Measurements from ENCODE around the gene SLC29A1. TPM values are rescaled to one million over a fixed set of nuclear protein-coding genes. Genes with fewer than 3 reads are reported as not detected.

SLC29A1 gene
- total and polyA plus RNA-seq, 9 of the 15 experiments (the other 6 are each of a cell fraction or from before 2014, with no cell fraction given), result 18.9 to 170 (median 57.7) TPM

DNA sequence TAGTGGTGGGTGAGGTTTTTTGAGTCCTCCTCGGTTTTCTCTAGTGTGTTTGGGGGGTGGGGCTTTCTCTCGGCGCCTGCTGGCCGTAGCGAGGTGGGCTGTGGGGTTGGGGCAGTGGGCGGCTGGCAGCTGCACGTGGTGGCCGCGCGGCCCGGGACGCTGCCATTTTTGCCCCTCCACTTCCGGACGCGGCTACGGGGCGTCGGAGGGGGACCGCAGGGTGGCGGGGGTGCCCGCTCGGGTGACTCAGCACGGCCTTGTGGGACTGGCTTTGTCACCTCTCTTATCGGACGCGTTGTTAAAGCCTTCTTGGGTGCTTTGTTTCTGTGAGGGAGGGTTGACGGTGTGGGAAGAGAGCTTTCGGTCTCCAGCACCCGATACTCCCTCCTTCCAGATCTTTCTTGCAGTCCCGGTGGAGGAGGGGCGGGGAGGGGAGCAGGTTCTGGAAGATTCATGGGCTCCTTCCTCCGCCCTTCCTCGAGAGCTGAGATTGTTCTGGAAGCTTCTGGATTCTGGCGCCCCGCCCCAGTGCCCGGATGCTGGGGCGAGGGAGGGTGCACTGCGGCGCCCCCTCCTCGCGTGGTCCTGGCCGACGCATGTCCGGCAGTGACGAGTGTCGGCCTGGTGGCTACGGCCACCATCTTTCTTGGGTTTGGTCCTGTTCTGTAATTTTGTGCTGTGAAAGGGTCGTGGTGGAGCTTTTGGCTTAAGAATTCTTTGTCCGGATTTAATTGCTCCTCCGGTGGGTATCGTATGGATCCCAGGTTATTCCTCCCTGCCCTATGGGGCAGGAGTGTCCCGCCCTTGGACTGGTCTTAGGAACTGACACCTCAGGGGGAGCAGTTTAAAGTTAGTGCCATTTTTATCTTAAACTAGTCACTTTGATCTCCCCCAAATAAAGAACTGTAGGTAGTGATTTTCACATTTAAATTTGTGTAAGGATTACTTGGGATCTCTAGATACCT lies 24.2 kb downstream of the SLC29A1 start (continued):
- TF ChIP-seq NR2C1 (IDR thresholded peaks at IDR 0.05) (0 out of 2 replicates have a peak, but pooled peaks have one; percentile 18), NR2C1 (tag; IDR thresholded peaks at IDR 0.05) (peak; percentile 45; the same call in 1 of the 2 replicates), LEF1 (IDR thresholded peaks at IDR 0.05) (peak; percentile 12), ZNF785 (CRISPR knock-in tag; IDR thresholded peaks at IDR 0.05) (no peak), EHMT2 (IDR thresholded peaks at IDR 0.05) (0 out of 2 replicates have a peak, but pooled peaks have one; percentile 62), BCL6 (CRISPR knock-in tag; IDR thresholded peaks at IDR 0.05) (no peak), BRF1 (IDR thresholded peaks at IDR 0.05; ENCODE audit: borderline replicate concordance, extremely low read depth, insufficient read length) (no peak), SMARCA4 (IDR thresholded peaks at IDR 0.05) (no peak; the same call in 1 of the 2 replicates), ZNF165 (CRISPR knock-in tag; IDR thresholded peaks at IDR 0.05; ENCODE audit: borderline replicate concordance) (no peak), ZNF551 (CRISPR knock-in tag; IDR thresholded peaks at IDR 0.05) (no peak), HDAC2 (IDR thresholded peaks at IDR 0.05) (peak; percentile 98), TRIM24 (IDR thresholded peaks at IDR 0.05) (peak in 1 of 2 experiments; percentile 54; a peak in 1 of 4 replicates), EZH2 (IDR thresholded peaks at IDR 0.05; ENCODE audit: borderline replicate concordance, low read depth, low read length) (no peak)
- TF ChIP-seq, protein P1, sequence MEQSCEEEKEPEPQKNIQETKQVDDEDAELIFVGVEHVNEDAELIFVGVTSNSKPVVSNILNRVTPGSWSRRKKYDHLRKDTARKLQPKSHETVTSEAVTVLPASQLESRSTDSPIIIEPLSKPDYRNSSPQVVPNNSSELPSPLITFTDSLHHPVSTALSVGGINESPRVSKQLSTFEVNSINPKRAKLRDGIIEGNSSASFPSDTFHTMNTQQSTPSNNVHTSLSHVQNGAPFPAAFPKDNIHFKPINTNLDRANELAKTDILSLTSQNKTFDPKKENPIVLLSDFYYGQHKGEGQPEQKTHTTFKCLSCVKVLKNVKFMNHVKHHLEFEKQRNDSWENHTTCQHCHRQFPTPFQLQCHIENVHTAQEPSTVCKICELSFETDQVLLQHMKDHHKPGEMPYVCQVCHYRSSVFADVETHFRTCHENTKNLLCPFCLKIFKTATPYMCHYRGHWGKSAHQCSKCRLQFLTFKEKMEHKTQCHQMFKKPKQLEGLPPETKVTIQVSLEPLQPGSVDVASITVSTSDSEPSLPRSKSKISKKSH (CRISPR knock-in tag; IDR thresholded peaks at IDR 0.05), result no peak
- TF ChIP-seq, protein P2, sequence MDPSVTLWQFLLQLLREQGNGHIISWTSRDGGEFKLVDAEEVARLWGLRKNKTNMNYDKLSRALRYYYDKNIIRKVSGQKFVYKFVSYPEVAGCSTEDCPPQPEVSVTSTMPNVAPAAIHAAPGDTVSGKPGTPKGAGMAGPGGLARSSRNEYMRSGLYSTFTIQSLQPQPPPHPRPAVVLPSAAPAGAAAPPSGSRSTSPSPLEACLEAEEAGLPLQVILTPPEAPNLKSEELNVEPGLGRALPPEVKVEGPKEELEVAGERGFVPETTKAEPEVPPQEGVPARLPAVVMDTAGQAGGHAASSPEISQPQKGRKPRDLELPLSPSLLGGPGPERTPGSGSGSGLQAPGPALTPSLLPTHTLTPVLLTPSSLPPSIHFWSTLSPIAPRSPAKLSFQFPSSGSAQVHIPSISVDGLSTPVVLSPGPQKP (CRISPR knock-in tag; IDR thresholded peaks at IDR 0.05), result no peak
- TF ChIP-seq, protein P3, sequence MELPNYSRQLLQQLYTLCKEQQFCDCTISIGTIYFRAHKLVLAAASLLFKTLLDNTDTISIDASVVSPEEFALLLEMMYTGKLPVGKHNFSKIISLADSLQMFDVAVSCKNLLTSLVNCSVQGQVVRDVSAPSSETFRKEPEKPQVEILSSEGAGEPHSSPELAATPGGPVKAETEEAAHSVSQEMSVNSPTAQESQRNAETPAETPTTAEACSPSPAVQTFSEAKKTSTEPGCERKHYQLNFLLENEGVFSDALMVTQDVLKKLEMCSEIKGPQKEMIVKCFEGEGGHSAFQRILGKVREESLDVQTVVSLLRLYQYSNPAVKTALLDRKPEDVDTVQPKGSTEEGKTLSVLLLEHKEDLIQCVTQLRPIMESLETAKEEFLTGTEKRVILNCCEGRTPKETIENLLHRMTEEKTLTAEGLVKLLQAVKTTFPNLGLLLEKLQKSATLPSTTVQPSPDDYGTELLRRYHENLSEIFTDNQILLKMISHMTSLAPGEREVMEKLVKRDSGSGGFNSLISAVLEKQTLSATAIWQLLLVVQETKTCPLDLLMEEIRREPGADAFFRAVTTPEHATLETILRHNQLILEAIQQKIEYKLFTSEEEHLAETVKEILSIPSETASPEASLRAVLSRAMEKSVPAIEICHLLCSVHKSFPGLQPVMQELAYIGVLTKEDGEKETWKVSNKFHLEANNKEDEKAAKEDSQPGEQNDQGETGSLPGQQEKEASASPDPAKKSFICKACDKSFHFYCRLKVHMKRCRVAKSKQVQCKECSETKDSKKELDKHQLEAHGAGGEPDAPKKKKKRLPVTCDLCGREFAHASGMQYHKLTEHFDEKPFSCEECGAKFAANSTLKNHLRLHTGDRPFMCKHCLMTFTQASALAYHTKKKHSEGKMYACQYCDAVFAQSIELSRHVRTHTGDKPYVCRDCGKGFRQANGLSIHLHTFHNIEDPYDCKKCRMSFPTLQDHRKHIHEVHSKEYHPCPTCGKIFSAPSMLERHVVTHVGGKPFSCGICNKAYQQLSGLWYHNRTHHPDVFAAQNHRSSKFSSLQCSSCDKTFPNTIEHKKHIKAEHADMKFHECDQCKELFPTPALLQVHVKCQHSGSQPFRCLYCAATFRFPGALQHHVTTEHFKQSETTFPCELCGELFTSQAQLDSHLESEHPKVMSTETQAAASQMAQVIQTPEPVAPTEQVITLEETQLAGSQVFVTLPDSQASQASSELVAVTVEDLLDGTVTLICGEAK (IDR thresholded peaks at IDR 0.05), result peak; percentile 59; the same call in 1 of the 2 replicates
- TF ChIP-seq, protein P3 (CRISPR knock-in tag; IDR thresholded peaks at IDR 0.05), result peak; percentile 8; the same call in 1 of the 2 replicates
